Sigmoid colon (tissue), 4 donors: Measurements from ENCODE around the gene ACVR2B.

ENCODE experiments used
- CTCF ChIP-seq, 4 experiments: fragments of 450-650 bp in 3 of 4; fragments of 200-600 bp in 1 of 4; IDR thresholded peaks; one replicate each; pipeline ENCODE4 v1.5.1; 2016 to 2019; ENCODE audit warnings: antibody characterized with exemption in 4 of 4, mild to moderate bottlenecking in 3 of 4, moderate library complexity in 2 of 4
- EP300 ChIP-seq, 4 donors: sonication (generic); formaldehyde crosslinking; IDR thresholded peaks; one replicate each; pipeline ENCODE4 v1.6.1; 2017; ENCODE audit warnings: antibody characterized with exemption in 4 of 4
- POLR2A ChIP-seq, 2 donors: fragments of 450-650 bp; IDR thresholded peaks; one replicate each; pipeline ENCODE4 v1.6.1; 2016; ENCODE audit warnings: antibody characterized with exemption in 2 of 2, mild to moderate bottlenecking in 2 of 2, moderate library complexity in 2 of 2

GRCh38 chr3:38488949-38489348 lies 35.3 kb downstream of the ACVR2B start:
- no peak for TF ChIP-seq CTCF (IDR thresholded peaks at IDR 0.05)
- TF ChIP-seq POLR2A (IDR thresholded peaks at IDR 0.05): no peak
- no peak for TF ChIP-seq EP300 (IDR thresholded peaks at IDR 0.05)
